C4-2B (cell line): ENCODE results near the gene CPEB4.

Experiments used
- H3K27ac ChIP-seq: fragments of 450-650 bp; 2 replicates; pipeline ENCODE4 v1.5.1; 2017
- ZFX ChIP-seq: fragments of 450-650 bp; IDR thresholded peaks from 2 replicates; pipeline ENCODE4 v1.6.1; 2017
- TF ChIP-seq, protein P1 (sequence below): fragments of 450-650 bp; conservative IDR thresholded peaks from 2 replicates; pipeline ENCODE4 v1.5.1; 2017; ENCODE audit warnings: mild to moderate bottlenecking

CPEB4 gene

DNA sequence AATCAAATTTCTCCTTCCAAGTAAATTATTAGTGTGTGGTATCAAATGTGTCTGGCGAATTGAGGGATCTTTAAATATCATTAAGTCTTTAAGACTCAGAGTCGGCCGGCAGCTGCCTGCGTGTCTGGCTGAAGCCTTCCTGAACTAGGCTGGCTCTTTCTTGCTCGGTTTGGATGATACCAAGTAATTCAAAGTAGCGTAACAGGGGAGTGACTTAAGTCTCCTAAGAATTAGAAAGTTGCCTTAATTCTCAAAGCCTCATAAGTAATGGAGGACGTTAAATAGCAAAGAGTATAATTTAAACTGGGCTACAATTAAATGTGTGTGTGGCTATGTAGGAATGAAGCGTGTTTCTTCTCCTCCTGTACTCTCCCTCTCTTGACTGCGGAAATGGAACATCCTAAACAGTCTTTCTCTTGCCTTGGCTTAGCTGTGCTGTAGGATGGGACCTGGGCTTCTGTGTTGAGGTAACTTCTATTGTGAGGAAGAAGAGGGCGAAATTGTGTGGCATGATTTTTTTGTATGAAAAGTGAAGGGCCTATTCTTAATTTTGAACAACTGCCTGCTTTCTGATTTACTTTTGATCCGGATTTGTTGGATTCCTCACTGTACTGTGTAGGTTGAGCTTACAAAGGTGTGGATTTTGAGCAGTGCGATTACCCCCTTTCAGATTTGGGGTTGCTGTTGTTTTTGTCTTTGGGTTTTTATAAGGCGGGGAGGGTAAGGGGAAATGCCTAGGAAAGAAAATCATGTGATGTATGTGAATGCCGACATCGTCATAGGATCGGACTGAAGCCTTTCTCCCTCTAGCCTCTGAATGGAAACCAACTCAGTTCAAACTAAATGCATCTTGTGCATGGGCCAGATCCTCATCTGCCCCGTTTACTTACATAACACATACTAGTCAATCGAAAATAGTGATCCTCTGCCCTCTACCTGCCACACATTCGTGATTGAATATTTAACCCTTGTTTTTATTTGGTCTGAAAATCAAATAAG lies 29.9 kb downstream of the CPEB4 start:
- TF ChIP-seq ZFX = no peak
- TF ChIP-seq, protein P1, sequence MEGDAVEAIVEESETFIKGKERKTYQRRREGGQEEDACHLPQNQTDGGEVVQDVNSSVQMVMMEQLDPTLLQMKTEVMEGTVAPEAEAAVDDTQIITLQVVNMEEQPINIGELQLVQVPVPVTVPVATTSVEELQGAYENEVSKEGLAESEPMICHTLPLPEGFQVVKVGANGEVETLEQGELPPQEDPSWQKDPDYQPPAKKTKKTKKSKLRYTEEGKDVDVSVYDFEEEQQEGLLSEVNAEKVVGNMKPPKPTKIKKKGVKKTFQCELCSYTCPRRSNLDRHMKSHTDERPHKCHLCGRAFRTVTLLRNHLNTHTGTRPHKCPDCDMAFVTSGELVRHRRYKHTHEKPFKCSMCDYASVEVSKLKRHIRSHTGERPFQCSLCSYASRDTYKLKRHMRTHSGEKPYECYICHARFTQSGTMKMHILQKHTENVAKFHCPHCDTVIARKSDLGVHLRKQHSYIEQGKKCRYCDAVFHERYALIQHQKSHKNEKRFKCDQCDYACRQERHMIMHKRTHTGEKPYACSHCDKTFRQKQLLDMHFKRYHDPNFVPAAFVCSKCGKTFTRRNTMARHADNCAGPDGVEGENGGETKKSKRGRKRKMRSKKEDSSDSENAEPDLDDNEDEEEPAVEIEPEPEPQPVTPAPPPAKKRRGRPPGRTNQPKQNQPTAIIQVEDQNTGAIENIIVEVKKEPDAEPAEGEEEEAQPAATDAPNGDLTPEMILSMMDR = no peak
- H3K27ac ChIP-seq = peak overlapping the region; percentile 7

- H3K27ac ChIP-seq = no peak overlapping the region
- TF ChIP-seq, protein P1 = no peak
- TF ChIP-seq ZFX = no peak
These were observed 31.3 kb downstream of the CPEB4 start for GRCh38 chr5:173919443-173919842.

- H3K27ac ChIP-seq = no peak overlapping the region
- TF ChIP-seq ZFX = no peak
- TF ChIP-seq, protein P1 = no peak
These were observed 32.0 kb downstream of the CPEB4 start for GRCh38 chr5:173920024-173920753.

DNA sequence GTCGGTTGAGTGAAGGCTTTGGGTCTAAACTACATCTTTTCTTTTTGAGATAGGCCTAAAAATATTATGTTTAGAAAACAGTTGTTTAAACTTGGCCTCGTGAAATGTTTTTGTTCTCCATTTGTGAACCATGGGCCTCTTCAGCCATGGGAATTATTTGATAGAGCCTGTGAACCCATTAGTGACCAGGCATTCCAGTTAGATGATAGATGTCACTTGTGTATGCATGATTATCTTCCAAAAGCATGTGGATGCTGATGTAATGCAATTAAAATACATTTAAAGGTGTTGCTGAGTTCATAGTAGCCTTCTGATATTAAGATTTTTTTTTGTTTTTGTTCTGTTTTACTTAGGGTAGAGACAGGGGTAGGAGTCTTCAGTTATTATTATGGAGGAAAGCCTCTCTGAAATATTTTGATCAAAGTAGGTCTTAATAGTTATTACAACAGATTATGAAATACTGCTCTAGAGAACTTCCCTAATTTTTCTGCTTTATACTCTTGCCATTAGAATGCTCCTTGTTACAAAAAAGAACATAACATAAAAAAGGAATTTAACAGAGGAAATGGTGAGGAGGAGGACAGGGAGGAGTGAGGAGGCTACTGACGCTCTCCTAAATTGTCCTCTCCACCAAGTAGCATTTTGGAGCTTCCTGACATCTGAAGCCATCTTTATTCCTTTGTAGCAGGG lies 32.9 kb downstream of the CPEB4 start:
- TF ChIP-seq, protein P1 = no peak
- TF ChIP-seq ZFX = no peak
- no peak overlapping the region for H3K27ac ChIP-seq

DNA sequence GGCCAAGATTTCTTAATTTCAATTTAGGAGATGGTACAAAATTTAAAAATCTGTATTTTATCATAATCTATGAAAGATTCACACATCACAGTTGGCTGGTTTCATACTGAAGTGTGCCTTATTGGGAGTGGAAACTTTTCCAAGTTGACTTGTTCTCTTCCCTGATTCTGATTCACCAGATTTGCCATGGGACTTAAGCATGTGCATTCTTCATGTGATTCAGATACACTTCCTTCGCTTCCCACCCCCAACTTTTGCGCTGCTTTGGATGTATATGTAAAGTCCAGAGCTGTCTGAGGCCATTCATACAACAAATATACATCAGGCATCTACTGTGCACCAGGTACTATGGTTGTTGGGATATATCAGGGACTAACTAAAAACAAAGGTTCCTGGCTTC lies 34.4 kb downstream of the CPEB4 start:
- TF ChIP-seq, protein P1 = no peak
- no peak for TF ChIP-seq ZFX
- no peak overlapping the region for H3K27ac ChIP-seq

- no peak for TF ChIP-seq ZFX
- TF ChIP-seq, protein P1 = no peak
- H3K27ac ChIP-seq = no peak overlapping the region
These were observed 35.3 kb downstream of the CPEB4 start for GRCh38 chr5:173923218-173924095.
